Loucy (cell line): Measurements from ENCODE around the gene B9D1.

Experiments used
- H2AFZ ChIP-seq: fragments of 200-600 bp; sonication (generic); 2 replicates; pipeline ENCODE4 v1.6.0; 2016; ENCODE audit warnings: antibody characterized with exemption, mild to moderate bottlenecking, low read length, moderate library complexity
- H3F3A ChIP-seq: fragments of 200-600 bp; 2 replicates; pipeline ENCODE4 v1.6.0; 2016; ENCODE audit warnings: antibody characterized with exemption, low read depth, mild to moderate bottlenecking
- H3K27me3 ChIP-seq: fragments of 200-600 bp; sonication (generic); 2 replicates; pipeline ENCODE4 v1.6.1; 2014; ENCODE audit warnings: low read length, mild to moderate bottlenecking; ENCODE audit not compliant: insufficient read depth, poor library complexity, severe bottlenecking
- H3K36me3 ChIP-seq: fragments of 200-600 bp; sonication (generic); 2 replicates; pipeline ENCODE4 v1.6.1; 2016; ENCODE audit warnings: low read length; ENCODE audit not compliant: insufficient read depth
- H3K4me1 ChIP-seq: fragments of 200-600 bp; sonication (generic); 2 replicates; pipeline ENCODE4 v1.5.1; 2014; ENCODE audit warnings: low read length, mild to moderate bottlenecking; ENCODE audit not compliant: insufficient read depth, poor library complexity, severe bottlenecking
- H3K4me2 ChIP-seq: fragments of 200-600 bp; sonication (generic); 2 replicates; pipeline ENCODE4 v1.6.0; 2014; ENCODE audit warnings: antibody characterized with exemption, low read length, low read depth, mild to moderate bottlenecking; ENCODE audit not compliant: poor library complexity, severe bottlenecking
- H3K4me3 ChIP-seq: fragments of 200-600 bp; sonication (generic); 2 replicates; pipeline ENCODE4 v1.5.1; 2014; ENCODE audit warnings: low read length, mild to moderate bottlenecking, mixed read lengths; ENCODE audit not compliant: poor library complexity, severe bottlenecking
- H3K79me2 ChIP-seq: fragments of 200-600 bp; sonication (generic); 2 replicates; pipeline ENCODE4 v1.6.1; 2014; ENCODE audit warnings: low read length; ENCODE audit not compliant: insufficient read depth
- H3K9ac ChIP-seq: fragments of 200-600 bp; sonication (generic); 2 replicates; pipeline ENCODE4 v1.6.0; 2014; ENCODE audit warnings: mild to moderate bottlenecking, low read depth, low read length, moderate library complexity; ENCODE audit not compliant: poor library complexity, severe bottlenecking
- H3K9me2 ChIP-seq: fragments of 200-600 bp; sonication (generic); replicated peaks from 2 replicates; pipeline ENCODE4 v1.6.1; 2016; ENCODE audit warnings: low read depth, low read length, mixed read lengths
- H3K9me3 ChIP-seq: fragments of 200-600 bp; sonication (generic); 2 replicates; pipeline ENCODE4 v1.6.1; 2014; ENCODE audit warnings: mild to moderate bottlenecking, antibody characterized with exemption, low read length, low read depth; ENCODE audit not compliant: insufficient read depth
- H4K20me1 ChIP-seq: fragments of 200-600 bp; sonication (generic); 2 replicates; pipeline ENCODE4 v1.6.0; 2014; ENCODE audit warnings: antibody characterized with exemption, low read length, mild to moderate bottlenecking; ENCODE audit not compliant: insufficient read depth, poor library complexity, severe bottlenecking
- CTCF ChIP-seq: fragments of 200-600 bp; sonication (generic); conservative IDR thresholded peaks from 2 replicates; pipeline ENCODE4 v1.5.1; 2014; ENCODE audit warnings: mild to moderate bottlenecking, antibody characterized with exemption, low read length
- EZH2phosphoT487 ChIP-seq: fragments of 200-600 bp; IDR thresholded peaks from 2 replicates; pipeline ENCODE4 v1.6.1; 2018; ENCODE audit warnings: antibody characterized with exemption, mild to moderate bottlenecking, moderate library complexity, borderline replicate concordance

The B9D1 gene

GRCh38 chr17:19330271-19330670 lies 32.3 kb downstream of the B9D1 start:
- Histone ChIP-seq H3K27me3 (peaks cover 6% of the 10 kb centered on the region), H3K36me3 (no peaks in the 10 kb centered on the region), H2AFZ (no peak overlapping the region), H3K79me2 (no peaks in the 10 kb centered on the region), H3K4me2 (no peak overlapping the region), H3K4me1 (no peaks in the 10 kb centered on the region), H3K9me3 (no peaks in the 10 kb centered on the region), H3K4me3 (no peak overlapping the region), H3K9ac (no peak overlapping the region), H3K9me2 (no peaks in the 10 kb centered on the region), H4K20me1 (no peaks in the 10 kb centered on the region), H3F3A (no peaks in the 10 kb centered on the region)
- TF ChIP-seq EZH2phosphoT487 (no peak), CTCF (no peak)

- TF ChIP-seq CTCF (no peak), EZH2phosphoT487 (no peak)
- H3K9me2 ChIP-seq: no peaks in the 10 kb centered on the region
- H3K4me3 ChIP-seq: no peak overlapping the region
- H3K4me2 ChIP-seq: no peak overlapping the region
- no peaks in the 10 kb centered on the region for H3F3A ChIP-seq
- peaks cover 3% of the 10 kb centered on the region for H3K27me3 ChIP-seq
- no peaks in the 10 kb centered on the region for H3K79me2 ChIP-seq
- no peak overlapping the region for H2AFZ ChIP-seq
- no peaks in the 10 kb centered on the region for H4K20me1 ChIP-seq
- no peaks in the 10 kb centered on the region for H3K36me3 ChIP-seq
- no peak overlapping the region for H3K9ac ChIP-seq
- H3K9me3 ChIP-seq: no peaks in the 10 kb centered on the region
- H3K4me1 ChIP-seq: no peaks in the 10 kb centered on the region
These were observed 32.7 kb downstream of the B9D1 start for GRCh38 chr17:19329839-19330238.

- peaks cover 5% of the 10 kb centered on the region for H3K27me3 ChIP-seq
- no peaks in the 10 kb centered on the region for H3K79me2 ChIP-seq
- H2AFZ ChIP-seq: no peak overlapping the region
- H3K9me3 ChIP-seq: no peaks in the 10 kb centered on the region
- H3K4me1 ChIP-seq: no peaks in the 10 kb centered on the region
- no peak overlapping the region for H3K9ac ChIP-seq
- no peak overlapping the region for H3K4me2 ChIP-seq
- no peak overlapping the region for H3K4me3 ChIP-seq
- H3K9me2 ChIP-seq: no peaks in the 10 kb centered on the region
- no peaks in the 10 kb centered on the region for H3F3A ChIP-seq
- H3K36me3 ChIP-seq: no peaks in the 10 kb centered on the region
- no peaks in the 10 kb centered on the region for H4K20me1 ChIP-seq
- TF ChIP-seq CTCF (no peak), EZH2phosphoT487 (no peak)
These were observed 33.4 kb downstream of the B9D1 start for GRCh38 chr17:19329136-19329535.
